Measurements from ENCODE around the gene TNFRSF18.
A peak's percentile ranks its signal among the peaks of the same experiment; 100 is the strongest.

TNFRSF18 gene

GRCh38 chr1:1161078-1161682 is 45.2 kb downstream of the TNFRSF18 start:
- no peak for DNase-seq

GRCh38 chr1:1160281-1160930 is 46.0 kb downstream of the TNFRSF18 start:
- DNase-seq, result no peak

- peak; percentile 29 for DNase-seq
Observed at GRCh38 chr1:1157914-1158710, 48.3 kb downstream of the TNFRSF18 start.

GRCh38 chr1:1157426-1157913 is 48.9 kb downstream of the TNFRSF18 start:
- peak; percentile 75 for DNase-seq

- no peak for DNase-seq
Observed at GRCh38 chr1:1157033-1157365, 49.4 kb downstream of the TNFRSF18 start.

GRCh38 chr1:1156140-1157032 is 50.0 kb downstream of the TNFRSF18 start:
- DNase-seq, result no peak

- no peak for DNase-seq
Observed at GRCh38 chr1:1155258-1155657, 51.1 kb downstream of the TNFRSF18 start.

GRCh38 chr1:1153874-1154273 is 52.5 kb downstream of the TNFRSF18 start:
- no peak for DNase-seq

Measured in CD4-positive, alpha-beta T cell treated with Interleukin-12 subunit alpha and Interleukin-12 subunit beta, for 1 hour (primary cell).